Epithelial cell of esophagus (primary cell): Measurements from ENCODE around the gene ACTR1A.

Experiments
- DNase-seq: peaks from one replicate; pipeline ENCODE4 v3.0.0; 2010; ENCODE audit warnings: low read depth
- H3K4me3 ChIP-seq: 2 replicates; pipeline ENCODE4 v1.5.1; 2011; ENCODE audit warnings: mild to moderate bottlenecking, low read length, control low read depth
- TF ChIP-seq, protein P1 (sequence below): IDR thresholded peaks from 2 replicates; pipeline ENCODE4 v1.5.1; 2011; ENCODE audit warnings: low read depth, mild to moderate bottlenecking, low read length, control low read depth, inconsistent platforms; ENCODE audit not compliant: insufficient read depth; ENCODE audit errors: missing control alignments

ACTR1A gene

DNA sequence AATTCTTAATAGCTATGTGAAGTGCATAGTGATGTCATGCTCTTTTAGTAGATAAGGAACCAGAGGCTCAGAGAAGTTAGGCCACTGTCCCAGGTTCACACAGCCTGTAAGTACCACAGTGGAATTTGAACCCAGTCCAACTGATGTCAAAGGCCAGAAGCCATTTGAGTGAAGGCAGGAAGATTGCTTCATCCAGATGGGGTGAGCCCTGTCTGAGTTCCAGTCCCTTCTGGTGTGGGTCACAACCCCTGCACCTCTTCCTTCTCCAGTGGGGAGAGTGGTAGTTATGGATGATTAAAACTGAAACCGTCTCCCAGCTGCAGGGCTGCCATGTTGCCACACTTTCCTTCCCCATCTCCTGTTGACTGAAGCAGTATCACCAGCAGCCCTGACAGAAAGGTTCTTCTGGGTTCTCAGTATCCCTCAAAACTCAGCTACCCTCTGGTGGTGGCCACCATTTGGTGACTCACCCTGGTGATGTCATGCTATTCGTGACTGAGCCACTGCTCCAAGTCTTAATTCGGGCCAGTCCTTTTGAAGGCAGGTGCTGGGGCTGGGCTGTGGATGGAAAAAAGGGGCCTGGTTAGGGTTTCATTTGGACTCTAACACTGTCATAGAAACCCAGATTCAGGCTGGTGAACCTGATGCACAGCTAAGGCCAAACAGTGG lies 49.7 kb downstream of the ACTR1A start:
- peak; percentile 68 for DNase-seq
- no peak overlapping the region for H3K4me3 ChIP-seq
- TF ChIP-seq, protein P1, sequence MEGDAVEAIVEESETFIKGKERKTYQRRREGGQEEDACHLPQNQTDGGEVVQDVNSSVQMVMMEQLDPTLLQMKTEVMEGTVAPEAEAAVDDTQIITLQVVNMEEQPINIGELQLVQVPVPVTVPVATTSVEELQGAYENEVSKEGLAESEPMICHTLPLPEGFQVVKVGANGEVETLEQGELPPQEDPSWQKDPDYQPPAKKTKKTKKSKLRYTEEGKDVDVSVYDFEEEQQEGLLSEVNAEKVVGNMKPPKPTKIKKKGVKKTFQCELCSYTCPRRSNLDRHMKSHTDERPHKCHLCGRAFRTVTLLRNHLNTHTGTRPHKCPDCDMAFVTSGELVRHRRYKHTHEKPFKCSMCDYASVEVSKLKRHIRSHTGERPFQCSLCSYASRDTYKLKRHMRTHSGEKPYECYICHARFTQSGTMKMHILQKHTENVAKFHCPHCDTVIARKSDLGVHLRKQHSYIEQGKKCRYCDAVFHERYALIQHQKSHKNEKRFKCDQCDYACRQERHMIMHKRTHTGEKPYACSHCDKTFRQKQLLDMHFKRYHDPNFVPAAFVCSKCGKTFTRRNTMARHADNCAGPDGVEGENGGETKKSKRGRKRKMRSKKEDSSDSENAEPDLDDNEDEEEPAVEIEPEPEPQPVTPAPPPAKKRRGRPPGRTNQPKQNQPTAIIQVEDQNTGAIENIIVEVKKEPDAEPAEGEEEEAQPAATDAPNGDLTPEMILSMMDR = no peak

DNA sequence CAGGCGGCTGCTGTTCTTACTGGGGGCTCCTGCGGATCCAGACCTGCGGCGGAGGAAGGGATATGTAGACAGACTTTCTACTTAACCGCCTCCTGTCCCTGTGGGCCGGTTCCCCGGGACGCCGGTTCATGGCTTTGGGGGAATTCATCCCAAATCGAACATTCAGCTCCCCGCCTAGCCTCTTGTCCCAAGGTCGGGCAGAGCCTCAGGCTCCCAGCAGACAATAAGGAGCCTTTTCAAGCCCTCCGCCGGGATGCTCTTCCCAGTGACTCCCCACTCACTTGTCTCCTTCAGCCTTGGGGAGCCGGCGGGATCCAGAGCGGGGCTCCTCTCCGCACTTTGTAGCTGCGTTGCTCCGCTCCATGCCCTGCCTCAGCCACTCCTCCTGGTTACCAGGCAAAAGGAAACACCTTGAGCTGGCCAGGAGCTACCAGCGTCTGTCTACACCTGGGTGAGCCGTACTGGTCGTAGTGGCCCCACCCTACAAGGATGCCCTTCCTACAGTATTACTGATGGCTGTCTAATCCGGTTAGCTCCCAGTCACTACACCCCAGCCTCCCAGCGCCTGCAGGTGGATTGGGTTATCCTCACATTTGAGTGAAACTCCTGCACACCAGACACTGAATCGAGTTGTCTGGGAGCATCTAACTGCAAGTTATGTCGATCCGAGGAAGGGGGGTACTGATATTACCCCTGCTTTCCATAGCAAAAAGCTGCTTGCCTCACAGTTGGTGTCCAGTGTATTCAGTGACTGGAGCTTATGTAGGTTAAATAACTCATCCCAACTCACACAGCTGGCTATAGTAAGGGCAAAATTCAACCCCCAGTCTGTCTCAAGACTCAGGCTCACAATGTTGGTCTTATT lies 51.2 kb downstream of the ACTR1A start, which contains the start of gene C10orf95:
C10orf95 (minus strand) TSS at position 439 of the 865 bp plus-strand sequence. CDS start 450 bp downstream, outside the sequence.
- H3K4me3 ChIP-seq = peak within 1 kb of the TSS; percentile 99
- peak; percentile 73 for DNase-seq
- TF ChIP-seq, protein P1 = no peak

DNA sequence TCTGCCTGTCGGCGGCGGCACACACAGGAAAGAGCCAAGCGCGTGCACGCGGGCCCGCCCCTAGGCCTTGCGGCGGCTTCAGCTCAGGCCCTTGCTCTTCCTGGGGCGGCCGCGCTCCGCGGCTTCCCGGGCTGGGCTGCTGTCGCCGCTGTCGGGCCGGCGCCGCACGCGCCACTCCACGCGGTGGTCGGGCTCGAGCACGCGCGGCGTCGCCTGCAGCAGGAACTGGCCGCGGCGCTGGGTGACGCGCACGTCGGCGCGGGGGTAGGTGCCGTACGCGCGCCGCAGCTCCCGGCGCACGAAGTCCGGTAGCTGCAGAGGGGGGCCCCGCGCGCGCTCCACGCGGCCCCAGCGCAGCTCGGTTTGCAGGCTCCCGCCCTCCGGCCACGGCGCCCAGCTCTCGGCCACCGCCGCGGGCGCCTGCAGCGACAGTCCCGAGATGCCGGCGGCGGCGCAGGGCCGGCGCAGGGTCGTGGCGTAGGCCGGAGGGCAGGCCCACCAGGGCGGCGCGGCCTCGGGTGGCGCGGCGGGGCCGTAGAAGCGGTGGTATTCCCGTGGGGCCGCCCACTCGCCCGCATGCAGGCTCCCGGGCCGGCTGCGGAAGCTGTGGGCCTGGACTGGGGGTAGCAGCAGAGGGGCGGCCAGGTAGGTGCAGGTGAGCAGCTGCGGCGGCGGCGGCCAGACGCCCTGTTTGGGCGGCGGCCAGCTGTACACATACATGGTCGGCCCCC lies 52.0 kb downstream of the ACTR1A start:
- peak; percentile 89 for DNase-seq
- H3K4me3 ChIP-seq = peak overlapping the region; percentile 99
- TF ChIP-seq, protein P1 = no peak

DNA sequence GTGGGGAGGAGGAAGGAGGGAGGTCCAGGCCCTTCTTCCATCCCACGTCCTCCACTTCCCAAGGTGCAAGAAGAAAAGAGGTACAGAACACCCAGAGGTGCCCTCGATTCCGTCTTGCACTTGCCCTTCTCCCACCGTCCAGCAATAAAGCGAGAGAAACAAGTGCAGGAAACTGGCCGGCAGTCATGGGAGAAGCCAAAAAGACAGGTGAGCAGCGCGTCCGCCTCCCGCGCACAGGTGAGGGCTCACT lies 52.5 kb downstream of the ACTR1A start:
- H3K4me3 ChIP-seq = peak overlapping the region; percentile 99
- TF ChIP-seq, protein P1 = no peak
- DNase-seq = no peak

DNA sequence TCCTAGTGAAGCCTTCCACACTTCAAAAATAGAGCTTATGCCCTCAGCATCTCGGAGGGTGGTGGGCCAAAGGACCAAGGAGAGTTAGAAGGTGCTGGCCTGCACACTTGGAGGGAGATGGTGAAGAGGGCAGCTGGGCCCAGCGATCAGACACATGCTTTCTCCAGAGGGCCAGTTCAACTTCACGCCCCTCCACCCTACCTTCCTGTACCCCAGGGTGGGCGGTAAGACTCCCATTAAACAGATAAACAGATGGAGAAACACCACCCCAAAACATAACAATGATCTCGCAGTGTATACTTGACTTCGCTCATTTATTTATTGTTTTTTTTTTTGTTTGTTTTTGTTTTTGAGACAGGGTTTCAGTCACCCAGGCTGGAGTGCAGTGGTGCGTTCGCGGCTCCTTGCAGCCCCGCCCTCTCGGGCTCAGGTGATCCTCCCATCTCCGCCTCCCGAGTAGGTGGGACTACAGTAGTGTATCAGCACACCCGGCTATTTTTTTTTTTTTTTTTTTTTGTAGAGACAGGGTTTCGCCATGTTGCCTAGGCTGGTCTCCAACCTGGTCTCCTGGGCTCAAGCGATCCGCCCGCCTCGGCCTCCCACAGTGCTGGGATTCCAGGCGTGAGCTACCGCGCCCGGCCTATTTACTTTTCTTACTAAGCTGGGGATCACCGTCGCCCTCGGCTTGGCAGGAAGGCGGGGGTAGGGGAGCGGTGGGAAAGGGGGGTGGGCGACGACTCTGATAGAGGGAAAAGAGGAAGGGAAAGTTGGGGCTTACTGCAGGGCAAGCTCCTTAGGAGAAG lies 53.0 kb downstream of the ACTR1A start:
- H3K4me3 ChIP-seq = peak overlapping the region; percentile 99
- TF ChIP-seq, protein P1 = no peak
- DNase-seq = peak; percentile 92

DNA sequence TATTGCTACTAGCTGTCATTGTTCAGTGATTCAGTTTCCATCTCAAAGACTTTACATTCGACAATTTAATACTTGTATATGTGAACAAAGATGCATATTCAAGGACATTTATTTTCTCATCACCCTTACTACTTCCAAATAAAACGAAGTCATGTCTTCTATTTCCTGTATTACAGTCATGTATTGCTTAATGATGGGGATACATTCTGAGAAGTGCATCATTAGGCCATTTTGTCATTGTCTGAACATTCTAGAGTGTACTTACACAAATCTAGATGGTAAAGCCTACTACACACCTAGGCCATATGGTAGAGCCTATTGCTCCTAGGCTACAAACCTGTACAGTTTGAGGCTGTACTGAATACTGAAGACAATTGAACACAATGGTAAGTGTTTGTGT lies 57.7 kb downstream of the ACTR1A start:
- TF ChIP-seq, protein P1 = no peak
- H3K4me3 ChIP-seq = no peak overlapping the region
- DNase-seq = no peak
